ENCODE results near the gene MEGF8. TPM values are rescaled to one million over a fixed set of nuclear protein-coding genes. Genes with fewer than 3 reads are reported as not detected.

MEGF8 gene
- total and polyA plus RNA-seq, 2 of the 13 experiments (the other 11 are each of a cell fraction or from before 2014, with no cell fraction given): 4.0 to 8.8 TPM

- TF ChIP-seq ZNF724P (CRISPR knock-in tag; IDR thresholded peaks at IDR 0.05; ENCODE audit: borderline replicate concordance) (peak; percentile 64; the same call in 1 of the 2 replicates), PBX3 (CRISPR knock-in tag; IDR thresholded peaks at IDR 0.05; ENCODE audit: borderline replicate concordance) (no peak), MNT (IDR thresholded peaks at IDR 0.05) (no peak), SP5 (CRISPR knock-in tag; IDR thresholded peaks at IDR 0.05; ENCODE audit: borderline replicate concordance, low read depth) (peak; percentile 55), NR1H2 (CRISPR knock-in tag; IDR thresholded peaks at IDR 0.05; ENCODE audit: borderline replicate concordance, low read depth) (peak; percentile 28; the same call in 1 of the 2 replicates), ZNF205 (CRISPR knock-in tag; IDR thresholded peaks at IDR 0.05) (no peak), ZNF597 (CRISPR knock-in tag; IDR thresholded peaks at IDR 0.05) (no peak), ATRX (CRISPR knock-in tag; IDR thresholded peaks at IDR 0.05; ENCODE audit: borderline replicate concordance) (no peak), KMT2B (CRISPR knock-in tag; IDR thresholded peaks at IDR 0.05) (no peak), ZNF839 (CRISPR knock-in tag; IDR thresholded peaks at IDR 0.05; ENCODE audit: borderline replicate concordance) (no peak), HDAC6 (IDR thresholded peaks at IDR 0.05; ENCODE audit: low read depth, low read length) (no peak), ETV5 (CRISPR knock-in tag; IDR thresholded peaks at IDR 0.05; ENCODE audit: borderline replicate concordance) (no peak), MIXL1 (CRISPR knock-in tag; IDR thresholded peaks at IDR 0.05) (no peak), ZNF713 (CRISPR knock-in tag; IDR thresholded peaks at IDR 0.05) (no peak), SUZ12 (IDR thresholded peaks at IDR 0.05; ENCODE audit: low read depth, low read length) (no peak), ZNF318 (CRISPR knock-in tag; IDR thresholded peaks at IDR 0.05) (no peak), ZNF121 (CRISPR knock-in tag; IDR thresholded peaks at IDR 0.05) (no peak), HHEX (CRISPR knock-in tag; IDR thresholded peaks at IDR 0.05) (no peak)
Measured at GRCh38 chr19:42279902-42280814, 45.3 kb upstream of the MEGF8 start (continued).
